Ectodermal cell (in vitro differentiated cells): ENCODE data around the gene G3BP1.
"Not testable (repeated sequence)": the region's sequence is repeated elsewhere in the genome, so short reads cannot be mapped to it uniquely, and the experiment has no call there.

Source experiments
- H3K27ac ChIP-seq: 2 replicates; pipeline ENCODE4 v1.7.0; 2013; ENCODE audit warnings: mild to moderate bottlenecking, low read depth, low read length; ENCODE audit not compliant: insufficient read depth, poor library complexity, severe bottlenecking
- H3K27me3 ChIP-seq: 2 replicates; pipeline ENCODE4 v1.7.0; 2013; ENCODE audit warnings: mild to moderate bottlenecking, low read length; ENCODE audit not compliant: insufficient read depth, control insufficient read depth, poor library complexity, severe bottlenecking
- H3K36me3 ChIP-seq: one replicate; pipeline ENCODE4 v1.7.0; 2013; ENCODE audit warnings: low read length; ENCODE audit not compliant: control insufficient read depth, insufficient read depth
- H3K4me1 ChIP-seq: one replicate; pipeline ENCODE4 v1.7.0; 2013; ENCODE audit warnings: low read length; ENCODE audit not compliant: control insufficient read depth, insufficient read depth
- H3K4me3 ChIP-seq: 2 replicates; pipeline ENCODE4 v1.7.0; 2013; ENCODE audit warnings: low read depth, low read length, control low read depth; ENCODE audit not compliant: insufficient read depth
- H3K9me3 ChIP-seq: 2 replicates; pipeline ENCODE4 v1.7.0; 2013; ENCODE audit warnings: mild to moderate bottlenecking, low read length, moderate library complexity; ENCODE audit not compliant: control insufficient read depth
- WGBS, 2 experiments: methylation state at CpG; one replicate each; pipeline ENCODE4 v1.1.7; 2013; ENCODE audit warnings: missing lambda C conversion rate in 2 of 2; 5-methylcytosine and 5-hydroxymethylcytosine counted together

Gene G3BP1

GRCh38 chr5:151772846-151773561 is 1.2 kb downstream of the G3BP1 start:
- Histone ChIP-seq H3K36me3 (peaks cover 6% of the 10 kb centered on the region), H3K4me3 (peak overlapping the region; percentile 93), H3K4me1 (peaks cover 11% of the 10 kb centered on the region), H3K27ac (peak overlapping the region; percentile 90), H3K9me3 (no peaks in the 10 kb centered on the region), H3K27me3 (no peaks in the 10 kb centered on the region)
- 2% methylated on average over 18 of the region's 18 CpGs for WGBS, 2 experiments

GRCh38 chr5:151773951-151774350 is 2.2 kb downstream of the G3BP1 start:
- no peaks in the 10 kb centered on the region for H3K9me3 ChIP-seq
- H3K27me3 ChIP-seq, result no peaks in the 10 kb centered on the region
- H3K27ac ChIP-seq, result no peak overlapping the region
- 17 to 21% methylated on average over 3 of the region's 3 CpGs for WGBS, 2 experiments
- H3K4me1 ChIP-seq, result peaks cover 11% of the 10 kb centered on the region
- H3K36me3 ChIP-seq, result peaks cover 9% of the 10 kb centered on the region
- peak overlapping the region; percentile 93 for H3K4me3 ChIP-seq

GRCh38 chr5:151775025-151775606 is 3.4 kb downstream of the G3BP1 start:
- Histone ChIP-seq H3K27ac (no peak overlapping the region), H3K36me3 (peaks cover 9% of the 10 kb centered on the region), H3K4me3 (no peak overlapping the region), H3K4me1 (peaks cover 11% of the 10 kb centered on the region), H3K9me3 (no peaks in the 10 kb centered on the region), H3K27me3 (no peaks in the 10 kb centered on the region)
- WGBS, 2 experiments, result 46 to 66% methylated on average over 2 to 3 of the region's 3 CpGs

GRCh38 chr5:151779531-151780125 is 7.9 kb downstream of the G3BP1 start:
- Histone ChIP-seq H3K4me3 (no peak overlapping the region), H3K4me1 (peaks cover 1% of the 10 kb centered on the region), H3K9me3 (no peaks in the 10 kb centered on the region), H3K27me3 (no peaks in the 10 kb centered on the region), H3K36me3 (peaks cover 9% of the 10 kb centered on the region), H3K27ac (no peak overlapping the region)
- 80 to 100% methylated on average over 1 of the region's 3 CpGs for WGBS, 2 experiments

- H3K4me3 ChIP-seq, result no peak overlapping the region
- H3K27ac ChIP-seq, result no peak overlapping the region
- H3K9me3 ChIP-seq, result no peaks in the 10 kb centered on the region
- H3K4me1 ChIP-seq, result no peaks in the 10 kb centered on the region
- 86 to 88% methylated on average over 11 of the region's 11 CpGs for WGBS, 2 experiments
- no peaks in the 10 kb centered on the region for H3K27me3 ChIP-seq
- H3K36me3 ChIP-seq, result peaks cover 9% of the 10 kb centered on the region
Observed at GRCh38 chr5:151780348-151780747, 8.6 kb downstream of the G3BP1 start.

- Histone ChIP-seq H3K9me3 (no peaks in the 10 kb centered on the region), H3K4me1 (no peaks in the 10 kb centered on the region), H3K36me3 (peaks cover 9% of the 10 kb centered on the region), H3K4me3 (no peak overlapping the region), H3K27ac (no peak overlapping the region), H3K27me3 (no peaks in the 10 kb centered on the region)
- 80 to 94% methylated on average over 1 of the region's 1 CpG for WGBS, 2 experiments
Observed at GRCh38 chr5:151781201-151781600, 9.4 kb downstream of the G3BP1 start.

- H3K4me1 ChIP-seq, result not testable (repeated sequence)
Observed at GRCh38 chr5:151783664-151784063, 11.9 kb downstream of the G3BP1 start.

GRCh38 chr5:151784141-151784540 is 12.4 kb downstream of the G3BP1 start:
- H3K9me3 ChIP-seq, result no peaks in the 10 kb centered on the region
- H3K27me3 ChIP-seq, result no peaks in the 10 kb centered on the region
- H3K36me3 ChIP-seq, result peaks cover 4% of the 10 kb centered on the region
- no peaks in the 10 kb centered on the region for H3K4me1 ChIP-seq
- no peak overlapping the region for H3K4me3 ChIP-seq
- no peak overlapping the region for H3K27ac ChIP-seq
- WGBS, 2 experiments, result 84 to 90% methylated on average over 3 of the region's 3 CpGs

More at GRCh38 chr5:151783664-151784063, 11.9 kb downstream of the G3BP1 start:
- H3K4me3 ChIP-seq, H3K9me3 ChIP-seq, H3K36me3 ChIP-seq, H3K27me3 ChIP-seq, H3K27ac ChIP-seq: not testable (repeated sequence)
- 92% methylated on average over 12 to 16 of the region's 16 CpGs for WGBS, 2 experiments

GRCh38 chr5:151786468-151786867 is 14.7 kb downstream of the G3BP1 start:
- H3K27ac ChIP-seq, result no peak overlapping the region
- 92 to 97% methylated on average over 4 of the region's 4 CpGs for WGBS, 2 experiments
- no peak overlapping the region for H3K4me3 ChIP-seq
- H3K9me3 ChIP-seq, result no peaks in the 10 kb centered on the region
- peaks cover 22% of the 10 kb centered on the region for H3K36me3 ChIP-seq
- H3K4me1 ChIP-seq, result no peaks in the 10 kb centered on the region
- no peaks in the 10 kb centered on the region for H3K27me3 ChIP-seq

GRCh38 chr5:151787817-151788216 is 16.1 kb downstream of the G3BP1 start:
- H3K27ac ChIP-seq, result no peak overlapping the region
- peaks cover 30% of the 10 kb centered on the region for H3K36me3 ChIP-seq
- H3K9me3 ChIP-seq, result no peaks in the 10 kb centered on the region
- H3K4me1 ChIP-seq, result no peaks in the 10 kb centered on the region
- 91 to 92% methylated on average over 6 of the region's 6 CpGs for WGBS, 2 experiments
- no peak overlapping the region for H3K4me3 ChIP-seq
- H3K27me3 ChIP-seq, result no peaks in the 10 kb centered on the region
